ENCODE data around the gene TNFSF10.

The TNFSF10 gene

DNA sequence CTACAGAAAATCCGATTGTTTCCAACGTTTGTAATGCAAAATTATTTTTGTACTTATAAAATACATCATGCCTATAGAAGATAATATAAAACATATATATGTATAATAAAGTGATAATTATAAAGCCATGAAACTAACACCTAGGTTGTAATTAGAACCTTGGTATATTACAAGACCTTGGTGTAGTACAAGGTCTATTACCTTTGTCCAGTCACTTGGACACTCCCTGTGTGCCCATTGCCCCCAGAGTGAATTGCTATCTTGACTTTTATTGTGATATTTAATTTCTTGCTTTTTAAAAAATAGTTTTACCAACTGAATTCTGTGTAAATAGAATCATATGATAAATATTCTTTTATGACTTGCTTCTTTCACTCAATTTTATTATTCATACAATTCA lies 20.7 kb upstream of the TNFSF10 start:
- Histone ChIP-seq H2AFZ (ENCODE audit: low read length) (no peak overlapping the region), H3K9me3 (ENCODE audit: insufficient read depth, low read depth, low read length) (no peaks in the 10 kb centered on the region), H3K9me2 (replicated peaks; ENCODE audit: low read depth, low read length) (no peaks in the 10 kb centered on the region), H3K27me3 (ENCODE audit: insufficient read depth, low read length, poor library complexity, severe bottlenecking) (no peaks in the 10 kb centered on the region), H3K4me1 (ENCODE audit: insufficient read depth, low read length, poor library complexity, severe bottlenecking) (no peaks in the 10 kb centered on the region), H3F3A (ENCODE audit: low read depth) (no peaks in the 10 kb centered on the region), H3K4me3 (ENCODE audit: low read length, poor library complexity, severe bottlenecking) (no peak overlapping the region), H3K9ac (ENCODE audit: low read depth, low read length, poor library complexity, severe bottlenecking) (no peak overlapping the region), H3K4me2 (ENCODE audit: low read depth, low read length, poor library complexity, severe bottlenecking) (no peak overlapping the region), H4K20me1 (ENCODE audit: insufficient read depth, low read length, poor library complexity, severe bottlenecking) (no peaks in the 10 kb centered on the region), H3K79me2 (ENCODE audit: insufficient read depth, low read length) (no peaks in the 10 kb centered on the region), H3K36me3 (ENCODE audit: insufficient read depth, low read length) (no peaks in the 10 kb centered on the region)
- no peak for TF ChIP-seq EZH2phosphoT487 (IDR thresholded peaks at IDR 0.05; ENCODE audit: borderline replicate concordance)
- TF ChIP-seq, protein P1, sequence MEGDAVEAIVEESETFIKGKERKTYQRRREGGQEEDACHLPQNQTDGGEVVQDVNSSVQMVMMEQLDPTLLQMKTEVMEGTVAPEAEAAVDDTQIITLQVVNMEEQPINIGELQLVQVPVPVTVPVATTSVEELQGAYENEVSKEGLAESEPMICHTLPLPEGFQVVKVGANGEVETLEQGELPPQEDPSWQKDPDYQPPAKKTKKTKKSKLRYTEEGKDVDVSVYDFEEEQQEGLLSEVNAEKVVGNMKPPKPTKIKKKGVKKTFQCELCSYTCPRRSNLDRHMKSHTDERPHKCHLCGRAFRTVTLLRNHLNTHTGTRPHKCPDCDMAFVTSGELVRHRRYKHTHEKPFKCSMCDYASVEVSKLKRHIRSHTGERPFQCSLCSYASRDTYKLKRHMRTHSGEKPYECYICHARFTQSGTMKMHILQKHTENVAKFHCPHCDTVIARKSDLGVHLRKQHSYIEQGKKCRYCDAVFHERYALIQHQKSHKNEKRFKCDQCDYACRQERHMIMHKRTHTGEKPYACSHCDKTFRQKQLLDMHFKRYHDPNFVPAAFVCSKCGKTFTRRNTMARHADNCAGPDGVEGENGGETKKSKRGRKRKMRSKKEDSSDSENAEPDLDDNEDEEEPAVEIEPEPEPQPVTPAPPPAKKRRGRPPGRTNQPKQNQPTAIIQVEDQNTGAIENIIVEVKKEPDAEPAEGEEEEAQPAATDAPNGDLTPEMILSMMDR (conservative IDR thresholded peaks at IDR 0.05; ENCODE audit: low read length), result no peak

DNA sequence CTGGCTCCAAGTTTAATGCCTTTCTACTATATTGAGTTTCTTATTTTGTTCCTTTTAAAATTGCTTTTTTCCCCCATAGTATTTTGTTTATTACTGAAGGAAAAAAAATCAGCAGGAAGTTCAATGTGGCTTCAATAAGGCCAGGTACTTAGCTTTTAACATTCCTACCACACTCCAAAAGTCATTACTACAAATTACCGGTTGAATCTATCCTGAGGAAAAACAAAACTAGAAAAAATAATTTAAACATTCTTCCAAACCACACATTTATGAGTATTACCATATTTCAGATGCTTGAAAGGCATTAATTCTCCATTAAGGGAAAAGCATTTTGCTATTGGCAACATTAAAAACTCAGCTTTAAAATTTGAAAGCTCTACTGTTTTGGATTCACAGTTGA lies 20.2 kb upstream of the TNFSF10 start:
- no peaks in the 10 kb centered on the region for H3K4me1 ChIP-seq (ENCODE audit: insufficient read depth, low read length, poor library complexity, severe bottlenecking)
- H3K27me3 ChIP-seq (ENCODE audit: insufficient read depth, low read length, poor library complexity, severe bottlenecking), result no peaks in the 10 kb centered on the region
- no peaks in the 10 kb centered on the region for H3K36me3 ChIP-seq (ENCODE audit: insufficient read depth, low read length)
- H3F3A ChIP-seq (ENCODE audit: low read depth), result no peaks in the 10 kb centered on the region
- no peak overlapping the region for H3K9ac ChIP-seq (ENCODE audit: low read depth, low read length, poor library complexity, severe bottlenecking)
- H3K79me2 ChIP-seq (ENCODE audit: insufficient read depth, low read length), result no peaks in the 10 kb centered on the region
- H3K9me2 ChIP-seq (replicated peaks; ENCODE audit: low read depth, low read length), result no peaks in the 10 kb centered on the region
- H3K4me3 ChIP-seq (ENCODE audit: low read length, poor library complexity, severe bottlenecking), result no peak overlapping the region
- H4K20me1 ChIP-seq (ENCODE audit: insufficient read depth, low read length, poor library complexity, severe bottlenecking), result no peaks in the 10 kb centered on the region
- no peak overlapping the region for H2AFZ ChIP-seq (ENCODE audit: low read length)
- TF ChIP-seq, protein P1 (conservative IDR thresholded peaks at IDR 0.05; ENCODE audit: low read length), result no peak
- no peak for TF ChIP-seq EZH2phosphoT487 (IDR thresholded peaks at IDR 0.05; ENCODE audit: borderline replicate concordance)
- no peak overlapping the region for H3K4me2 ChIP-seq (ENCODE audit: low read depth, low read length, poor library complexity, severe bottlenecking)
- no peaks in the 10 kb centered on the region for H3K9me3 ChIP-seq (ENCODE audit: insufficient read depth, low read depth, low read length)

DNA sequence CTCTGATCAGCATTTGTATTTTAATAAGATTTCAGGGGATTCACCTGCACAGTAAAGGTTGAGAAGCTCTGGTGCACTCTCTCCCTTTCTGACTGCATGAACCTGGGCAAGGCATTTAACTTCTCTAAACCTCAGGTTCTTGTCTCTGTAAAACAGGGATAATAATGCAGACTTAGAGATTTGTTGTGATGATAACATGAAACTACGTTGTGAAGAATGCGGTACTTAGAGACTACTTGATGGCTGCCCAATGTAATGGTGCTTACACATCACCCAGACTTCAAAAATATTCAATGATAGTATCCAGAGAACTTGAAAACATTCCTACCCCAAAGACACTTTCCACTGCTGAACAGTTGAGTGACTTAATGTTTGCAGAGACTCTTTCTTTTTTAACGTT lies 19.8 kb upstream of the TNFSF10 start:
- H3K9ac ChIP-seq (ENCODE audit: low read depth, low read length, poor library complexity, severe bottlenecking), result no peak overlapping the region
- H3K9me3 ChIP-seq (ENCODE audit: insufficient read depth, low read depth, low read length), result no peaks in the 10 kb centered on the region
- no peaks in the 10 kb centered on the region for H3K9me2 ChIP-seq (replicated peaks; ENCODE audit: low read depth, low read length)
- H3K36me3 ChIP-seq (ENCODE audit: insufficient read depth, low read length), result no peaks in the 10 kb centered on the region
- H3K4me2 ChIP-seq (ENCODE audit: low read depth, low read length, poor library complexity, severe bottlenecking), result no peak overlapping the region
- H4K20me1 ChIP-seq (ENCODE audit: insufficient read depth, low read length, poor library complexity, severe bottlenecking), result no peaks in the 10 kb centered on the region
- no peak overlapping the region for H2AFZ ChIP-seq (ENCODE audit: low read length)
- no peak for TF ChIP-seq EZH2phosphoT487 (IDR thresholded peaks at IDR 0.05; ENCODE audit: borderline replicate concordance)
- TF ChIP-seq, protein P1 (conservative IDR thresholded peaks at IDR 0.05; ENCODE audit: low read length), result no peak
- no peaks in the 10 kb centered on the region for H3F3A ChIP-seq (ENCODE audit: low read depth)
- H3K27me3 ChIP-seq (ENCODE audit: insufficient read depth, low read length, poor library complexity, severe bottlenecking), result no peaks in the 10 kb centered on the region
- H3K4me3 ChIP-seq (ENCODE audit: low read length, poor library complexity, severe bottlenecking), result no peak overlapping the region
- no peaks in the 10 kb centered on the region for H3K79me2 ChIP-seq (ENCODE audit: insufficient read depth, low read length)
- H3K4me1 ChIP-seq (ENCODE audit: insufficient read depth, low read length, poor library complexity, severe bottlenecking), result no peaks in the 10 kb centered on the region

Measured in Loucy (cell line).